Stimulated activated CD4-positive, alpha-beta T cell treated with anti-CD3 and anti-CD28 coated beads, Interleukin-15, amount 100 ng/mL, for 1 hour (primary cell): Measurements from ENCODE around the gene CDK5RAP2.
"Not testable (repeated sequence)": the region's sequence is repeated elsewhere in the genome, so short reads cannot be mapped to it uniquely, and the experiment has no call there.

Experiments used
- DNase-seq, 2 donors: peaks; one replicate each; pipeline ENCODE4 v3.0.0-alpha.2; 2020; ENCODE audit warnings: low read depth in 1 of 2, low spot score in 1 of 2

CDK5RAP2 gene

DNA sequence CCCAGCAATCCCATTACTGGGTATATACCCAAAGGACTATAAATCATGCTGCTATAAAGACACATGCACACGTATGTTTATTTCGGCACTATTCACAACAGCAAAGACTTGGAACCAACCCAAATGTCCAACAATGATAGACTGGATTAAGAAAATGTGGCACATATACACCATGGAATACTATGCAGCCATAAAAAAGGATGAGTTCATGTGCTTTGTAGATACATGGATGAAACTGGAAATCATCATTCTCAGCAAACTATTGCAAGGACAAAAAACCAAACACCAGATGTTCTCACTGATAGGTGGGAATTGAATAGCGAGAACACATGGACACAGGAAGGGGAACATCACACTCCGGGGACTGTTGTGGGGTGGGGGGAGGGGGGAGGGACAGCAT is 64.0 kb downstream of the CDK5RAP2 start:
- DNase-seq, result not testable (repeated sequence)

DNA sequence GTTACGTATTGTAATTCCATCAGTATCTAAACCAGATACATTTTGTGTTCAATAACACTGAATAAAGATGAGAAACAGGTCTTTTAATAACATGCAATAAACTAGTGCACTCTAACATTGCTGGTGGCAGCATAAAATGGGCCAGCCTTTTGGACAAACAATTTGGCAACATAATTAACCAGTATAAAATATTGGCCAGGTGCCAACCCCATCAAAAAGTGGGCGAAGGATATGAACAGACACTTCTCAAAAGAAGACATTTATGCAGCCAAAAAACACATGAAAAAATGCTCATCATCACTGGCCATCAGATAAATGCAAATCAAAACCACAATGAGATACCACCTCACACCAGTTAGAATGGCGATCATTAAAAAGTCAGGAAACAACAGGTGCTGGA is 64.5 kb downstream of the CDK5RAP2 start:
- DNase-seq, result not testable (repeated sequence)

DNA sequence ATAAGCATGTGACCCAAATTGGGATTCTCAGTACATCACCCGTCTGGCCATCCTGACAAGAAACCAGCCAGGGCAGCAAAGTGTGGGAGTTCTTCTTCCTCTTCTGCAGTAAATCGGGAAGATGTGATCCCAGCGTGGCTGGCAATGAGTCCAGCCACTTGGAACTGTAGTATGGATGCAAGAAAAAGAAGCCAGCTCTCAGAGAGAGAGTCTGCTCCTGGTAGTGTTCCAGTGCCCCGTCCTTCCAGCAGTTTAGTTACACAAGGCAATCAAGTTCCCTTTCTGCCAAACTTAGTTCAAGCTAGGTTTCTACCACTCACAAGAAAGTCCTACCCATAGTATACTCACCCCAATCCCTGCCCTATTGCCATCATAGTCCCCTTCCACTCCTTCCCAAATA is 65.6 kb downstream of the CDK5RAP2 start:
- no peak for DNase-seq

DNA sequence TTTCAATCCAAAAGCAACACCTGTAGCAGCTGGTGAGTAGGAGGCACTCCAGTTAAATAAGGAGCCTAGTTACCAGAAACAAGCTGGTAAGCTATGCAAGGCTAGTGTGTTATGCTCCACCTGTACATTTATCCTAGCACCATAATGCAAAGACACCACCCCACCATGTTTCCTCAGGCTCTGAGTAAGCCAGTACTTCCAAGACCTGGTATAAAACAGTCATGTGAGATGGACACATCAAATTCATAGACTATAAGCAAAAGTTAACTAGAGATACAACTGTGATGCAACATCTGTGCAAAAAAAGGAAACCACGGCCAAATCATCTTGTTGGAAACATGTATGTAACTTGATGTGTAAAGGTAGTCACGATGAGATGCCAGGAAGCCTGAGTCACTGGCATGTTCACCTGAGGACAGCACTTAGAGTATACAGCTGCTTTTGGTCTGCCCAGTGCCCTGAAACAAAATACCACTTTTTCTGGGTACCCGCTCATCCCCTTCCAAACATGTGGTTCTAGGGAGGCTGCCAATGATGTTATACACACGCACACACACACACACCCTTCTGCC is 66.1 kb downstream of the CDK5RAP2 start:
- no peak for DNase-seq

DNA sequence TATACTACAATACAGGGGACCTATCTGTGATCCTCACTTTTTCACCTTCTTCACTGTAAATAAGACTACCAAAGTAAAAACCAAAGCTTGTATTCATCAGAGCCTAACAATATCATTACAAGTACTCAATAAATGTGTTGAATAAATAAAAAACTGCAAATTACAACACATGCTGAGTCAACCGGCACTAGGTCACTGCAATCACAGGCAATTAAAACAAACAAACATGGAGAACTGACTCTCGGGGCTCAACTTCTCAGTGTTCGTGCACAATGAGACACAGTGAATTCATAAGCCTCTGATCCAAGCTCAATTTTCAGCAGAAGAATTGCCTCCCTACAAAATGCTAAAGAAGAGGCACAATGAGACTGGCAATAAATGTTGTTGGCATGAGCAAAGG is 69.2 kb downstream of the CDK5RAP2 start:
- no peak for DNase-seq

DNA sequence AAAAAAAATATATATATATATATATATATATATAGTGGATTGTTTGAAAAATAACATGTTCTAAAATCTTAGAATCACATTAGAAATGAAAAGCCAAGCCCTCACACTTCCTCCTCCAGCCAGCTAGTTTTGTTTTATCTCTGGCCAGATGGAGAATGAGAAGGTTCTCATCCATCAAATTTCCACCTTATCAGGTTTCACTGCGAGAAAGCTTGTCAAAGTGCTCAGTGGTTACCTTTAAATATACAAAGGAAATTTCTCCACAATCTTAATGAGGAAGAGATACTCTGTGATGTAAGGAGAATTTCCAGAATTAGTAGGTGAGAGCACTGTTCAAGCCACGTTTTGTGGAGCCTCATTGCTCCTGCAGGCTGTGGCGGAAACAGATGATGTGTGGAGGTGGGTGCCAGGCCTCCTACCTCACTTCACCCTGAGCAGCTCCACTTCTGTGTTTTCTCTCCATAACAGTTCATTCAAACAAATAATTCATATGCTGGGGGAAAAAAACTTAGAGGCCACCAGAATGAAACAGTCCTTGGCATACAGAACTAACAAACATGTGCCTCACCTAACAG is 71.9 kb downstream of the CDK5RAP2 start:
- no peak for DNase-seq

DNA sequence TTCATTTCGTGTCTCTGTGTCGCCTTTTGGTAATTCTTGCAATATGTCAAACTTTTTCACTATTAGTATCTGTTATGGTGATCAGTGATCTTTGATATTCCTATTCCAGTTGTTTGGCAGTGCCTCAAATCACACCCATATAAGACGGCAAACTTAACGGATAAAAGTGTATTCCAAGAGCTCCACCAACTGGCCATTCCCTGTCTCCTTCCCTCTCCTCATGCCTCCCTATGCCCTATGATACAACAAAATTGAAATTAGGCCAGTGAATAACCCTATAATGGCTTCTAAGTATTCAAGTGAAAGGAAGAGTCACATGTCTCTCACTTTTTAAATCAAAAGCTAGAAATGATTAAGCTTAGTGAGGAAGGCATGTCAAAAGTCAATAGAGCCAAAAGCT is 74.8 kb downstream of the CDK5RAP2 start:
- DNase-seq, result no peak

DNA sequence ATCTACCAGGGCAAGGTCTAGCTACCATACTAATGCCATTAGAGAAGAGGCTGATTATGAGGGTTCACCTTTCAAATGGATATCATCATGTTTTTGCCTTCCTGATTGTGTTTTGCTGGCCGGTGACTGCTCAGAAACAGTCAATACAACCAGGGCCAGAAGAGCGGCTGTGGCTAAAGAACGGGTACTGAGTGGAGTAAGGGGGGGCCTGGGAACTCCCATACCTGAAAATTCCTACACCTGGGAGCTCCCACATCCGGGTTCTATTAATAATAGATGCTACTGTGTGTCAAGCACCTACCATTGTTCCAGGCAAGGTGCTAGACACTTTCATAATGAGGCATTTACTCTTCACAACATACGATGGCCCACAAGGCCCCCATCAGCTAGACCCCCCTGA is 79.2 kb downstream of the CDK5RAP2 start:
- DNase-seq, result no peak

DNA sequence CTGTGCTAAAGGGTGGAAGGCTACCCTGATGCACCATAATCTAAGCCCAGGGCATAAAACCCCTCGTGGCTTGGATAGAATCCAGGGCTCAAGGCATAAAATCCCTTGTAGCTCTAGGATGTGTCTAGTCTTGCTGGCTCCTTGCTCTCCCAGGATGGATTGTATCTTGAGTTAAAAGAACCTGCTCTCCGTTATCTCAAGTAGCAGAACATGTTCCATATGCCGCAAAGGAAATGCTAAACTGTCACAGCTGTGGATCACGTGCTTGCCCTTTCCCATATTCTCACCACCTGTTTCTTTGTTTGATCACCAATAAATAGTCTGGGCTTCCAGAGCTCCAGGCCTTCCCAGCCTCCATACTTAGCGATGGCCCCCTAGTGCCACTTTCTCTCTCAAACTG is 82.1 kb downstream of the CDK5RAP2 start:
- DNase-seq, result not testable (repeated sequence)

DNA sequence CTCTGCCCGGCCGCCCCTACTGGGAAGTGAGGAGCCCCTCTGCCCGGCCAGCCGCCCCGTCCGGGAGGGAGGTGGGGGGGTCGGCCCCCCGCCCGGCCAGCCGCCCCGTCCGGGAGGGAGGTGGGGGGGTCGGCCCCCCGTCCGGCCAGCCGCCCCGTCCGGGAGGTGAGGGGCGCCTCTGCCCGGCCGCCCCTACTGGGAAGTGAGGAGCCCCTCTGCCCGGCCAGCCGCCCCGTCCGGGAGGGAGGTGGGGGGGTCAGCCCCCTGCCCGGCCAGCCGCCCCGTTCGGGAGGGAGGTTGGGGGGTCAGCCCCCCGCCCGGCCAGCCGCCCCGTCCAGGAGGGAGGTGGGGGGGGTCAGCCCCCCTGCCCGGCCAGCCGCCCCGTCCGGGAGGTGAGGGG is 83.5 kb downstream of the CDK5RAP2 start:
- not testable (repeated sequence) for DNase-seq

DNA sequence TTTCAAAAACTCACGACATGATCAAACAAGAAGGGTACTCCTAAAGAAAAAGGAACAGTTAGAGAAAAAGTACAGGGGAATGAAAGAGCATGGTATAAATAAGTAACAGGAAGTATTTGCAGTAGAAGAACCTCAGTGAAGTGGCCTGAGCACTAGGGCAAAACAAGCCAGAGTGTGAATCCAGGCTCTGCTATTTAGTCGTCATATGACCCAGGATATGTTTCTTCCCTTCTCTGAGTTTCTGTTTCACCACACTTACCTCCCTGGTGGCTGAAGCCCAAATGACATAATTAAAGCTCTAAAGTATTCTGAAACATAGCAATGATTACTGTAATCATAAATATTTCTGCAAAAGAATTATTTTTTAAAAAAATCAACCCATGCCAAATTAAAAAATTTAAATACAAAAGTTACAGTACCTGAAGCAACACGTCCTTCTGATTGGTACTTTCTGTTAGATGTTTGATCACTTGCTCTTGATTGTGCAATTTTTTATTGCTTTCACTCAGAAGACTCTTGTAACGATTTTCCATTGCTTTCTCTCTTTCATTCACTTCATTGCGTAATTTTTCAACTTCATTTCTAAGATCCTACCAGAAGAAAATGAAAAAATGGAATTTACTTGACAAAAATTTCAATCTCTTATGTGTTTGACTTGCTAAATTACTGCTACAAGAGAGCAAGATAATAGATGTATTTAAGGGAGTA is 88.9 kb downstream of the CDK5RAP2 start:
- DNase-seq, result no peak

DNA sequence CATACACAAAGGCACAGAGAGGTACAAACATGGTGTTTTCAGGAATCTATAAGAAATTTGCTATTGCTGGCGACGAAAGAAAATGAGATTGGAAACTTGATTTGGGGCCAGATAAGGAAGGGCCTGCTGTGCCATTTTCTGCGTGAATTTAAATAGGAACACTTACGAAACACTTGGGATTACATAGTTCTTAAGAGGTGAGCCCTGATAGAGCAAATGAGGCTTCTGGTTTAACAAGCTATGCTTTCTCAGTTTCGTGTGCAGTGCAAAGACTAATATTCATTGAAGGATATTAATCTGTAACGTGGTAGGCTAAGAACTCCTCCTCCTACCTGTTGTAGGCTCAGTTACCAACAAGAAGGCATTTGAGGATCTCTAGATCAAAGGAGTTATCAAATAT is 93.1 kb downstream of the CDK5RAP2 start:
- no peak for DNase-seq

DNA sequence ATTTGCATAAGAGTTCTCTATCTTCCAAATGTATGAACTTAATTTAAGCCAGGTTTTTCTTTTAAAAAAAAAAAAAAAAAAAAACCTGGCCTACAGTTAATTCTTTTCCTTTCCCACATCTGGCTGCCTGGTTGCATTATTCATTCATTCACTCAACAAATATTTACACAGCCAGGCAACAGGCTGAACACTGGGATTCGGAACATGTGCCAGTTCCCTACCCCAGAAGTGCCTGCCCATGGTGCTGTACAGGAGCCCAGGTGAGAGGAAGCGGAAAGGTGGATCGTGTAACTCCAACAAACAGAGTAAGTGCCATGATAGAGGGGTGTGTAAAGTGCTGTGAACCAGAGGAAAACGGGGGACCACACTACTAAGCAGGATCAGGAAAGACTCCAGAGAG is 93.6 kb downstream of the CDK5RAP2 start:
- DNase-seq, result no peak

DNA sequence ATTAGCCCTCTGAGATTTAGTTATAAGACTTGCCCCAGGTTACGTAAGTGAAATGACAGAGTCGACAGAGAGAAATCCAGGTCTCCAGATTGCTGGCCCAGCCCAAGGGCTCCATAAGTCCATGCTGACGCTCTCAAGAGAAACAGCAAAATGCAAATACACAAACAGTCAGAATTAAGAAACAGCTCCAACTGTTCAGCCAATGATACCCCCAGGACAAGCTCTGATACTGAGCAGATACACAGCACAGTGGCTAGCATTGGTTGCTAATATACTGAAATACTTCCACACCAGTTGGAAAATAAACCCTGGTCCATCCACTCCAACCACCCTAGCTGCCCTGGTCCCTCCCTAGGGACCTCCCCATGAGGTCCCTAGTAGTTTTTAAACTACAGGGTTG is 94.2 kb downstream of the CDK5RAP2 start:
- DNase-seq, result no peak

DNA sequence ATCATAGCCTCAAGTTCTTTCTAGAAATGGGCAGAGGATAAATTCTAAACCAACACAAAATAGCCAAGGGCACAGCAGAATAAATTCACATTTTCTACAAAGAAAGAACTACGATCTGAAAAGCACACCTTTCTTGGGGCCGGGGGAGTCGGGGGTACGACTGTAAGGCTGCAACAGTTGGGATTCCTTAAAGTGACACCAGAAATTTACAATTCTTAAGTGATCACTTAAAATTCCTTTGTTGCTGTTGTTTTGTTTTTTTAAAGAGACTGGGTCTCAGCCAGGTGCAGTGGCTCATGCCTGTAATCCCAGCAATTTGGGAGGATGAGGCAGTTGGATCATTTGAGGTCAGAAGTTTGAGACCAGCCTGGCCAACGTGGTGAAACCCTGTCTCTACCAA is 95.8 kb downstream of the CDK5RAP2 start:
- DNase-seq, result no peak

DNA sequence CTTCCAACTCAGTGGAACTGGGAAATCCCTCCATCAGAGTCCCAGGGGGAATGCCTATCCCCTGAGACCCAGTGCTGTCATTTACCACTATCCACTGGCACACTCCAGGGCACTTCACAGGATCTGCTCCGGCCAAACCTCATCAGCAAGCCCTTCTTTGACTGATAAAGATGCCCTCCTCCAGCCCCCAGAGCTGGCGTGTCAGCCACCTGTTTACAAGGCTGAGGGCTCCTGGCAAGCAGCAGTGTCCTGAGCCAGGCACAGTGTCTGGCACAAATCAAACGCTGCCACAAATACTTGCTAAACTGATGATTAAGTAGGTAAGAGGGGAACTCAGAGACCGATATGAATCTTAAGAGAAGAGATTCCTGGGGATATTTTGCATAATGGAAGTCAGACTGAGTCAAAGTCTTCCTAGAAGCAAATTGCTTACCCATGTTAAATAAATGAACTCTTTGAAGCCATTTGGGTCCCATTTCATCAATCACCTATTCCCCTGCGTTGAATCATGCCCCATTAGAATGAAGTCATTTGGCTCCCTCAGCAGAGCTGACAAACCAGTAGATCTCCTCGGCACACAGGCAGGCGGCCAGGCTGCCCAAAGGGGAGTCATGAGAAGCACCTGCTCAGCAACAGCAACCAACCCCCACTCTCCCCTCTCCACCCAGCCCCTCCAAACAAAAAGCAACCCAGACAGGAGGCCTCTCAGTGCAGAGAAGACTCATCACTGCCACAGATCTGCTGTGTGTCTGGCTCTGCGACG is 97.4 kb downstream of the CDK5RAP2 start:
- no peak for DNase-seq

DNA sequence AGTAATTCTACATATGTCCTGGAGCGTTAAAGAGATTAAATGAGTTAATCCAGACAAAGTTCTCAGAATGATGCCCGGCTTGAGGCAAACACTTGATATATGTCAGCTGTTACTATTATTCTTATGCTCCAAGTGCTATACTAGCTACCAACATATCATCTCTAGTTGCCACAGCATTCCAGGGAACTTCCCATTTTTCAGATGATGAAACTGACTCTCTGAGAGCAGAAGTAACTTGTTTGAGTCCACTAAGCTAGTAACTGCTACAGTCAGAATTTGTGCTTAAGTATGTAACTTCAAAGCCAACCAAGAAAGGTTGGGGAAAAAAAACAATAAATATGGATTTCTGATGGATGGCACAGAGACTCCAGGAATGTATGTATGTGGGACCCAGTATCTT is 98.1 kb downstream of the CDK5RAP2 start:
- DNase-seq, result no peak

DNA sequence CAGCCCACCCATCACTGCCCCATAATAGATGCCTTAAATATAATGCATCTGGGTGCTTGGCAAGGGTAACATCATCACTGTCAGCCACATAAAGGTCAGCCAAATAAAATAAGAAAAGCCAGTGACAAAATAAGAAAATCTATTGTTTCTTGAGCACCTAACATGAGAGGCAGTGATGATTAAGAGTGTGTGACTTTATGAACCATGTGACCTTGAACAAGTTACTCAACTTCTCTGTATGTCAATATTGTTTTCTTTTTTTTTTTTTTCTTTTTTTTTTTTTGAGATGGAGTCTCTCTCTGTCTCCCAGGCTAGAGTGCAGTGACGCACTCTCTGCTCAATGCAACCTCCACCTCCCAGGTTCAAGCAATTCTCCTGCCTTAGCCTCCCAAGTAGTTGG is 98.7 kb downstream of the CDK5RAP2 start:
- no peak for DNase-seq

DNA sequence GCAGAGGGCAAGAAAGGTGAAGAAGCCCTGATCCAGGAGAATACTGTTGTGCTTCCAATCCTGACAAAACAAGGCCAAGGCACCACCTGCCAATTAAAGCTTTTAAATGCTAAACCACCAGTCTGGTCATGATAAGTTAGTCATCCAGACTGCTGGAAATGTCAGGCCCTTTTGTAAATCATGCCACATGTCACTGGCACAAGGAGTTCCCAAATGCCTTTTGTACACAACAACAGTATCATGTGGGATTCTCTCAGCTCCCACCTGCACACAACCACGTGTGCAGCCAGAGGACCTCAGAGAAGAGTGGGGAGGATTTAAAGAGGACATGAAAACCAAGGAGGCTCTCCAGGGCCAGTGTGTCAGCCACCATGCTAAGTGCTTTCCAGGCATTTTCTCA is 99.3 kb downstream of the CDK5RAP2 start:
- no peak for DNase-seq

DNA sequence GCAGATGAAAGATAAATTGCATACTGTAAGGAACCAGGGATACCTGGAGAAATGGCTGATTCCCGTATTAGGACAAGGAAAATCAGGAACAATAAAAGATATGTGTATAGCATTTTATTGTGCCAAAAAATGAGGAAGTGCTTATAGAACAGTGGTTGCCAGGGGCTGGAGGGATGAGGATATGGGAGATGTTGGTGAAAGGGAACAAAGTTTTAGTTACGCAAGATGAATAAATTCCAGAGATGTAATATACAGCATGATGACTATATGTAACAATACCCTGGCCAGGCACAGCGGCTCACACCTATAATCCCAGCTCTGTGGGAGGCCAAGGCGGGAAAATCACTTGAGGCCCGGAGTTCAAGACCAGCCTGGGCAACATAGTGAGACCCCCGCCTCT is 101.8 kb downstream of the CDK5RAP2 start:
- DNase-seq, result no peak

DNA sequence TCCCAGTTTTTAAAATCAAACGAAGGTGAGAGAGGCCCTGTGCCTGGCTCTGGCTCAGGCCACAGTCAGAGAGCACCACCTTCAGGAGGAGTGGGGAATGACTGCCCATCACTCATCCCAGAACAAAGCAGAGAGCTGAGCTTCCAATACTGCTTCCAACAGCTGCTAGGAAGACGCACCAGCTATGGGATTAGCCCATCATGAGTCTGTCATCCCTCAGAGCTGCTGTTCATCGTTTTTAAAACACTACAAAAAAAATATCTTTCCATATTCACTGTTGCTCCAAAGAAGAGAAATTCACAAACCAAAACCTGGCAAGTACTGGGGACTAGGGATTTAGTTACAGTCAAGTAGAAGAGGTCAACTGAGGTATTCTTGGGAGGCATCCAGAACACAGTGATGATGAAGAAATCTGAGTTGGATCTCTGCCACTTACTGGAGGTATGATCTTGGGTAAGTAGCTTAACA is 102.4 kb downstream of the CDK5RAP2 start:
- DNase-seq, result peak in 1 of 2 donors; percentile 2

DNA sequence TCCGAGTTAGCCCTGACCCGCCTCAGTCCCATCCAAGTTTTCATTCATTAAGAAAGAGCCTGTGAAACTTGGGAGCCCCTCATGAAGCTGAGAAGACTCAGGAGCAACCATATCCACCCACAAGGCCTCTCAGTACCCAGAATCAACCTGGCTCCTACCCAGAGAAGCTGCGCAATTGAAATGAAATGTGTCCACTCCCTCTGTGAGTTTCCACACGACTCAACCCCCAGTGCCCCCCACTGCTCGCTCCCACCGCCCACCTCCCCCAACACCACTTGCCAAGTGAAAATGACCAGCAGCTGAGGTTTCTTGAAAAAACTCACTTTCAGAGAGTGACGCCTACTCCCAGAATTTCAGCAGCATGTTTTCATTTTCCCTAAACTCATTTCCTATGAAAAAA is 104.6 kb downstream of the CDK5RAP2 start:
- DNase-seq, result no peak
